ACC112 (cell line): Measurements from ENCODE around the gene PDGFA.

Experiments
- H2AFZ ChIP-seq: fragments of 200-600 bp; sonication (generic); one replicate; pipeline ENCODE4 v1.6.0; 2017; ENCODE audit warnings: antibody characterized with exemption, low read length; ENCODE audit not compliant: unreplicated experiment
- H3K27ac ChIP-seq: fragments of 200-600 bp; sonication (generic); 2 replicates; pipeline ENCODE4 v1.5.1; 2014; ENCODE audit warnings: low read depth, mild to moderate bottlenecking, antibody characterized with exemption, low read length, moderate library complexity
- H3K27me3 ChIP-seq: fragments of 200-600 bp; sonication (generic); 2 replicates; pipeline ENCODE4 v1.6.1; 2014; ENCODE audit warnings: mild to moderate bottlenecking, antibody characterized with exemption, low read length, moderate library complexity, mixed read lengths; ENCODE audit not compliant: insufficient read depth
- H3K36me3 ChIP-seq: fragments of 200-600 bp; sonication (generic); 2 replicates; pipeline ENCODE4 v1.6.1; 2016; ENCODE audit warnings: mild to moderate bottlenecking, antibody characterized with exemption, low read length, moderate library complexity, mixed read lengths; ENCODE audit not compliant: insufficient read depth
- H3K4me1 ChIP-seq: fragments of 200-600 bp; sonication (generic); one replicate; pipeline ENCODE4 v1.6.1; 2016; ENCODE audit warnings: low read length, mixed read lengths; ENCODE audit not compliant: insufficient read depth, unreplicated experiment, control insufficient read depth
- H3K4me3 ChIP-seq: fragments of 200-600 bp; sonication (generic); 2 replicates; pipeline ENCODE4 v1.5.1; 2014; ENCODE audit warnings: mild to moderate bottlenecking, low read depth, low read length
- H3K79me2 ChIP-seq: fragments of 200-600 bp; sonication (generic); one replicate; pipeline ENCODE4 v1.6.0; 2016; ENCODE audit warnings: low read length; ENCODE audit not compliant: control insufficient read depth, unreplicated experiment, insufficient read depth

Gene PDGFA

DNA sequence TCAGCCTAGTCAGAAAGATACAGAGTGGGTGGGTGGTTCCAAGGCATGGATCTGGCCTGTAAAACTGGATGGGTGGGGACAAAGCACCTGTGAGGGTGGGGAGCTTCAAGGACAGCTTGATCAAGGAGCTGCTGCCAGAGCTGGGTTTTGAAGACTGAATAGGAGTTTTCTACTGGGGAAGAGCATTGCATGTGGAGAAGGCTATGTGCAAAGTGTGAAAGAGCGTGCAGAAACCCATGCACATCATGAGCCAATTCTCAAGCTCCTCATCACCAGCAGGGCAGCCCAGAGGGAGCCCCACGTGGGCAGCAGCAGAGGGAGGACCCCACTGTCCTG lies 58.6 kb downstream of the PDGFA start:
- no peaks in the 10 kb centered on the region for H3K36me3 ChIP-seq
- H2AFZ ChIP-seq: no peak overlapping the region
- peaks cover 15% of the 10 kb centered on the region for H3K4me1 ChIP-seq
- H3K4me3 ChIP-seq: no peak overlapping the region
- no peaks in the 10 kb centered on the region for H3K27me3 ChIP-seq
- H3K79me2 ChIP-seq: no peaks in the 10 kb centered on the region
- peak overlapping the region; percentile 14; the same call in 1 of the 2 replicates for H3K27ac ChIP-seq

- Histone ChIP-seq H3K36me3 (no peaks in the 10 kb centered on the region), H3K4me3 (no peak overlapping the region), H3K27ac (peak overlapping the region; percentile 14; the same call in 1 of the 2 replicates), H3K4me1 (peaks cover 18% of the 10 kb centered on the region), H3K79me2 (no peaks in the 10 kb centered on the region), H2AFZ (peak overlapping the region; percentile 42), H3K27me3 (no peaks in the 10 kb centered on the region)
Measured at GRCh38 chr7:460374-461116, 59.1 kb downstream of the PDGFA start.

- Histone ChIP-seq H3K27ac (0 out of 2 replicates have a peak overlapping the region, but pooled peaks have one; percentile 2), H3K27me3 (no peaks in the 10 kb centered on the region), H3K79me2 (no peaks in the 10 kb centered on the region), H3K36me3 (no peaks in the 10 kb centered on the region), H2AFZ (peak overlapping the region; percentile 42), H3K4me3 (no peak overlapping the region), H3K4me1 (peaks cover 22% of the 10 kb centered on the region)
Measured at GRCh38 chr7:459584-460373, 59.9 kb downstream of the PDGFA start.

DNA sequence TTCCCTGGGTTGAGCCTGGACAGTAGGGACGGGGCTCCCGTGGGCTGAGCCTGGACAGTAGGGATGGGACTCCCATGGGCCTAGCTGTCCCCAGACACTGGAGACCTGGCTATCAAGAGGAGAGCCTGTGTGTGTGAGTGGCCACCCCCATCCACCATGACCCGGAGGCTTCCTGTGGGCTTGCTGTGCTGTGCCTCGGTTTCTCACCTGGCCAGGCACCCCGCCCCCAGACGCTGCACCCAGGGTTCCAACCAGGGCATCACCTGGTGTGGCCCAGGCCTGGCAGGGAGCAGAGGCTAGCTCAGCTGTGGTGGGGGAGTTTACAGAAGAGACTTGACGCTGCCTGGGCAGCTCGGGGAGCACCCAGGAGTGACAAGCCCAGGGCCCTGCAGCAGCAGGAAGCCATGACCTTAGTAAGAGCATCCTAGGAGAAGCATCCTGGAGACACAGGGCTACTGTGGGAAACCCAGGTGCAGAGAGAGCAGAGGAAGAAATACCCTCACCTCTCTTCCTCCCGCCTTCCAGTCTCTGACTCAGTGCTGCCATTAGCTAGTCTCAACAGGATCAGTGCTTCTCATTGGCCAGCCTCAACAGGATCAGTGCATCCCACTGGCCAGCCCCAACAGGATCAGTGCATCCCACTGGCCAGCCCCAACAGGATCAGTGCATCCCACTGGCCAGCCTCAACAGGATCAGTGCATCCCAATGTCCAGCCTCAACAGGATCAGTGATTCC lies 61.0 kb downstream of the PDGFA start:
- H3K27ac ChIP-seq: no peak overlapping the region
- no peaks in the 10 kb centered on the region for H3K36me3 ChIP-seq
- H3K4me3 ChIP-seq: no peak overlapping the region
- H3K4me1 ChIP-seq: peaks cover 22% of the 10 kb centered on the region
- no peaks in the 10 kb centered on the region for H3K79me2 ChIP-seq
- H3K27me3 ChIP-seq: no peaks in the 10 kb centered on the region
- H2AFZ ChIP-seq: no peak overlapping the region

GRCh38 chr7:457814-458510 lies 61.7 kb downstream of the PDGFA start:
- no peak overlapping the region for H3K4me3 ChIP-seq
- peaks cover 22% of the 10 kb centered on the region for H3K4me1 ChIP-seq
- H3K27ac ChIP-seq: no peak overlapping the region
- H2AFZ ChIP-seq: no peak overlapping the region
- no peaks in the 10 kb centered on the region for H3K36me3 ChIP-seq
- no peaks in the 10 kb centered on the region for H3K79me2 ChIP-seq
- no peaks in the 10 kb centered on the region for H3K27me3 ChIP-seq

DNA sequence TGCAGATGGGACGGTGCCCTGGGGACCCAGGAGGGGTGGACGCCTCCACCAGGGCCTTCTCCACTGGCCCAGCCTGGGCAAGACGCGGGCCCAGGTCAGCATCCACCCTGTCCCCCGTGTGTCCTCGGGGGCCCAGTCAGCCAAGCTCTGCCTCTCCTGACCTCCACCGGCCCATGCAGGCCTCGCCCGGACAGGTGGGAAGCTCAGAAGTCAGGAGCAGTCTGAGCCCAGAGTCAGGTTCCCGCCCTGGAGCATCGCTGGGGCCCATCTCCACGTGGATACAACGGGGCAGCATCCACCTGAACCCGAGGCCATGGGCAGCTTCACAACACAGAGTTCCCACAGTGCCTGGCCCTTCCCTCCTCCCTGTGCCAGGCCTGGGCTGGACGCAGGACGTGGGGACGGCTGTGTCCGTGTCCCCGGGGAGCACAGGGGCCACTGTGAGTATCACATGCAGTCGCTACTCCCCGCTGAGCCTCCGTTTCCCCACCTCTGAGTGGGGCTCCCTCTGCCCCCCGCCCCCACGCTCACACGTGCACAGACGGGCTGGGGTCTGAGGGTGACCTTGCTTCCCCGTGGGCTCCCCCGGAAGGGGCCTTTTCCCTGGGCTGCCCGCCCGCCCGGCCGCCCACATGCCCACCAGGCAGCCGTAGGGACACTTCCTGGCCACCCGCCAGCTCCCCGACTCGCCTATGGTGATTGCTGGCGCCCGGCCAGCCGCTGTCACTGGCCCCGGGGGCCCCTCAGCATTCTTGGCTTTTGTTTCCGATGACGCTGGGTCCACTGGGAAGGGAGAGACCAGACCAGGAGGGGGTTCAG lies 64.3 kb downstream of the PDGFA start:
- H2AFZ ChIP-seq: no peak overlapping the region
- H3K4me1 ChIP-seq: peaks cover 23% of the 10 kb centered on the region
- 0 out of 2 replicates have a peak overlapping the region, but pooled peaks have one; percentile 33 for H3K4me3 ChIP-seq

GRCh38 chr7:454356-455109 lies 65.1 kb downstream of the PDGFA start:
- Histone ChIP-seq H3K4me1 (peaks cover 19% of the 10 kb centered on the region), H3K36me3 (no peaks in the 10 kb centered on the region), H3K27me3 (0 out of 2 replicates have a peak, but pooled peaks cover 9% of the 10 kb centered on the region), H3K27ac (no peak overlapping the region), H2AFZ (no peak overlapping the region), H3K4me3 (no peak overlapping the region), H3K79me2 (no peaks in the 10 kb centered on the region)

More for the DNA sequence above, 64.3 kb downstream of the PDGFA start:
- H3K36me3 ChIP-seq: no peaks in the 10 kb centered on the region
- no peaks in the 10 kb centered on the region for H3K79me2 ChIP-seq
- H3K27me3 ChIP-seq: 0 out of 2 replicates have a peak, but pooled peaks cover 9% of the 10 kb centered on the region
- H3K27ac ChIP-seq: no peak overlapping the region

DNA sequence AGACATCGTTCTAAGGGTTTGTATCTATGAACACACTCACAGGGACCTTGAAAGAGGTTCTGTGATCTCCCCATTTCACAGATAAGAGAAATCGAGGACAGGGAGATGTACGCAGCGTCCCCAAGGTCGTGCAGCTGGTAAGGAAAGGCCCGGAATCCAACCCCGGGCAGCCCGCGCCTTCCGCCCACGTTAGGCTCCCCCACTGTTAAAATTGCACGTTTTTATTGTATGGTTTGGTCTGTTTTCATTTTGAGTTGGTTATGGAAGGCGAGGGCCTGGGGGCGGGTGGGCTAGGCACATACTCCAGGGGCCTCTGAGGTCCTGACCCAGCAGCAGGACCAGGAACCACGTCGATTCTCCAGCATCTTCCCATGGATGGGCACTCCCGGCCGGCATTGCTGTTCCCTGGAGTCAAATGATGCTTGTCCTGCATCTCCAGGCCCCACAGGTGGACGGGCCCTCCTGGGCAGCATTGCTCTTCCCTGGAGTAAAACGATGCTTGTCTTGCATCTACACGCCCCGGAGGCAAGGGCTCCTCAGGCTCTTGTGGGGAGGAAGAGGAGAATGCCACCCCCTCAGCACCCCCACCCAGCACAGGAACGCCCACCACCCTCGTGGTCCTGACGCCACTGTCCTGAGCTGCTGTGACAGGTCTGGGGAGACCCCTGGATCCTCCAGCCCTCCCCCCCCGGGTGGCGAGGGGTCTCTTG lies 65.9 kb downstream of the PDGFA start:
- Histone ChIP-seq H2AFZ (no peak overlapping the region), H3K4me1 (peaks cover 19% of the 10 kb centered on the region)

More for the DNA sequence above, 65.9 kb downstream of the PDGFA start:
- Histone ChIP-seq H3K27ac (no peak overlapping the region), H3K79me2 (no peaks in the 10 kb centered on the region), H3K36me3 (no peaks in the 10 kb centered on the region), H3K4me3 (no peak overlapping the region), H3K27me3 (0 out of 2 replicates have a peak, but pooled peaks cover 9% of the 10 kb centered on the region)
